Measurements from ENCODE around the gene NRF1. TPM values are rescaled to one million over a fixed set of nuclear protein-coding genes. Genes with fewer than 3 reads are reported as not detected.

Gene NRF1
- total RNA-seq, 2 donors from 2014 or later: 13.4 to 15.7 TPM

GRCh38 chr7:129610709-129611245, 743 bp upstream of the NRF1 start:
- H3K36me3 ChIP-seq: no peaks in the 10 kb centered on the region
- no peak for TF ChIP-seq CTCF (IDR thresholded peaks at IDR 0.05)
- H3K27ac ChIP-seq: peak overlapping the region; percentile 87
- H3K9me3 ChIP-seq: no peaks in the 10 kb centered on the region
- peak overlapping the region; percentile 84 to 99 for H3K9ac ChIP-seq (ENCODE audit: low read depth in 2 of 2, low read length in 2 of 2)
- H3K4me3 ChIP-seq: peak overlapping the region; percentile 66
- H3K4me1 ChIP-seq: no peaks in the 10 kb centered on the region
- no peaks in the 10 kb centered on the region for H3K27me3 ChIP-seq
- intact Hi-C loops (cut with DNase I): loop anchor here (5.0 kb wide), 1 partner anchor 217 kb away; no protein-coding TSS in a partner anchor
- peak; percentile 29 for DNase-seq

- peak; percentile 46 for TF ChIP-seq CTCF (IDR thresholded peaks at IDR 0.05)
- intact Hi-C loops (cut with DNase I): loop anchor here (5.0 kb wide), 1 partner anchor 215 kb away; no protein-coding TSS in a partner anchor
- H3K27me3 ChIP-seq: no peaks in the 10 kb centered on the region
- no peaks in the 10 kb centered on the region for H3K36me3 ChIP-seq
- H3K27ac ChIP-seq: peak overlapping the region; percentile 87
- H3K4me3 ChIP-seq: peak overlapping the region; percentile 66
- DNase-seq: peak; percentile 52
- H3K4me1 ChIP-seq: no peaks in the 10 kb centered on the region
- peak overlapping the region; percentile 95 to 99 for H3K9ac ChIP-seq (ENCODE audit: low read depth in 2 of 2, low read length in 2 of 2)
- no peaks in the 10 kb centered on the region for H3K9me3 ChIP-seq
These were observed 844 bp downstream of the NRF1 start for GRCh38 chr7:129612112-129613015.

GRCh38 chr7:129613016-129613337, 1.5 kb downstream of the NRF1 start:
- H3K27ac ChIP-seq: peak overlapping the region; percentile 87
- TF ChIP-seq CTCF (IDR thresholded peaks at IDR 0.05): no peak
- H3K9me3 ChIP-seq: no peaks in the 10 kb centered on the region
- no peaks in the 10 kb centered on the region for H3K36me3 ChIP-seq
- no peak for DNase-seq
- H3K9ac ChIP-seq (ENCODE audit: low read depth in 2 of 2, low read length in 2 of 2): peak overlapping the region; percentile 95 to 99
- no peaks in the 10 kb centered on the region for H3K27me3 ChIP-seq
- H3K4me1 ChIP-seq: no peaks in the 10 kb centered on the region
- peak overlapping the region; percentile 66 for H3K4me3 ChIP-seq
- intact Hi-C loops (cut with DNase I): loop anchor here (5.0 kb wide), 1 partner anchor 214 kb away; no protein-coding TSS in a partner anchor

- Histone ChIP-seq H3K4me3 (no peak overlapping the region), H3K27ac (no peak overlapping the region), H3K27me3 (no peaks in the 10 kb centered on the region), H3K9ac (ENCODE audit: low read depth in 2 of 2, low read length in 2 of 2) (no peak overlapping the region), H3K4me1 (no peaks in the 10 kb centered on the region), H3K9me3 (no peaks in the 10 kb centered on the region), H3K36me3 (no peaks in the 10 kb centered on the region)
- no peak for TF ChIP-seq CTCF (IDR thresholded peaks at IDR 0.05)
- intact Hi-C loops (cut with DNase I): no loop called here
- no peak for DNase-seq
These were observed 3.5 kb downstream of the NRF1 start for GRCh38 chr7:129615018-129615417.

GRCh38 chr7:129616530-129616929, 5.0 kb downstream of the NRF1 start:
- Histone ChIP-seq H3K36me3 (no peaks in the 10 kb centered on the region), H3K27me3 (no peaks in the 10 kb centered on the region), H3K27ac (no peak overlapping the region), H3K9me3 (no peaks in the 10 kb centered on the region), H3K4me1 (no peaks in the 10 kb centered on the region), H3K4me3 (no peak overlapping the region), H3K9ac (ENCODE audit: low read depth in 2 of 2, low read length in 2 of 2) (no peak overlapping the region)
- no peak for DNase-seq
- intact Hi-C loops (cut with DNase I): no loop called here
- no peak for TF ChIP-seq CTCF (IDR thresholded peaks at IDR 0.05)

All from colonic mucosa (tissue), 4 donors.